HepG2 (cell line): ENCODE data around the gene OR6X1. TPM values are rescaled to one million over a fixed set of nuclear protein-coding genes. Genes with fewer than 3 reads are reported as not detected.

Source experiments
- DNMT1 ChIP-seq: sonication (generic); formaldehyde crosslinking; IDR thresholded peaks from 2 replicates; pipeline ENCODE4 v1.5.1; 2020; ENCODE audit warnings: mild to moderate bottlenecking, missing genetic modification reagents
- ESRRA ChIP-seq: sonication (generic); formaldehyde crosslinking; IDR thresholded peaks from 2 replicates; pipeline ENCODE4 v1.5.1; 2020; ENCODE audit warnings: mild to moderate bottlenecking, low read depth, missing genetic modification reagents
- GATA4 ChIP-seq: sonication (generic); IDR thresholded peaks from 2 replicates; pipeline ENCODE4 v1.6.1; 2016; ENCODE audit warnings: antibody characterized with exemption, low read depth, borderline replicate concordance
- GATAD1 ChIP-seq: IDR thresholded peaks from 2 replicates; pipeline ENCODE4 v1.6.1; 2016; ENCODE audit warnings: missing genetic modification reagents, missing compliant biosample characterization
- GMEB1 ChIP-seq: sonication (generic); formaldehyde crosslinking; IDR thresholded peaks from 2 replicates; pipeline ENCODE4 v1.5.1; 2020; ENCODE audit warnings: missing genetic modification reagents, mild to moderate bottlenecking, borderline replicate concordance
- HES4 ChIP-seq: sonication (generic); formaldehyde crosslinking; IDR thresholded peaks from 2 replicates; pipeline ENCODE4 v1.9.0; 2021; ENCODE audit warnings: mild to moderate bottlenecking, missing genetic modification reagents, borderline replicate concordance
- RAD21 ChIP-seq: fragments of 450-650 bp; formaldehyde crosslinking; IDR thresholded peaks from 2 replicates; pipeline ENCODE4 v1.5.0; 2020; ENCODE audit warnings: mild to moderate bottlenecking
- REST ChIP-seq, 2 experiments: IDR thresholded peaks; 2 replicates each; pipeline ENCODE4 v1.6.1; 2011 to 2012; ENCODE audit warnings: low read length in 2 of 2, borderline replicate concordance in 1 of 2, low read depth in 1 of 2, mild to moderate bottlenecking in 1 of 2, moderate library complexity in 1 of 2
- RFXAP ChIP-seq: sonication (generic); formaldehyde crosslinking; IDR thresholded peaks from 2 replicates; pipeline ENCODE4 v1.4.0; 2020; ENCODE audit warnings: missing genetic modification reagents, borderline replicate concordance
- ZBTB25 ChIP-seq: IDR thresholded peaks from 2 replicates; pipeline ENCODE4 v1.6.1; 2018; ENCODE audit warnings: missing genetic modification reagents
- ZFX ChIP-seq: sonication (generic); formaldehyde crosslinking; IDR thresholded peaks from 2 replicates; pipeline ENCODE4 v1.4.0; 2020; ENCODE audit warnings: mild to moderate bottlenecking, low read depth, missing genetic modification reagents, moderate library complexity
- ZNF12 ChIP-seq: sonication (generic); formaldehyde crosslinking; IDR thresholded peaks from 2 replicates; pipeline ENCODE4 v1.5.0; 2020; ENCODE audit warnings: missing genetic modification reagents
- ZSCAN30 ChIP-seq: sonication (generic); formaldehyde crosslinking; IDR thresholded peaks from 2 replicates; pipeline ENCODE4 v1.5.0; 2020; ENCODE audit warnings: mild to moderate bottlenecking, missing genetic modification reagents
- polyA plus RNA-seq, 8 experiments: library from polyadenylated mRNA; depleted of rRNA in 3 of 8; stranded (reverse) in 7 of 8; unstranded in 1 of 8; fragments of >200 nt; fragmentation: Illumina TruSeq in 4 of 8; extraction: Trizol in 4 of 8; gene quantifications; 2 replicates each; pipeline versions ENCODE4 v1.2.1 to v1.2.3, GENCODE V29; 2011 to 2016; ENCODE audit warnings: low read depth in 4 of 8, missing spikeins in 1 of 8, mixed read lengths in 1 of 8; ENCODE audit not compliant: insufficient read depth in 1 of 8
- total RNA-seq, 5 experiments: library from RNA; depleted of rRNA; stranded (reverse); fragments of >200 nt; fragmentation: Illumina TruSeq; extraction: Trizol; gene quantifications; 2 replicates each; pipeline ENCODE4 v1.2.3, GENCODE V29; 2016; ENCODE audit warnings: low read depth in 1 of 5
- TF ChIP-seq, protein P1 (sequence below): sonication (generic); formaldehyde crosslinking; IDR thresholded peaks from 2 replicates; pipeline ENCODE4 v1.4.0; 2020; ENCODE audit warnings: mild to moderate bottlenecking, missing genetic modification reagents, borderline replicate concordance

Gene OR6X1
- total and polyA plus RNA-seq, 2 of the 13 experiments (the other 11 are each of a cell fraction or from before 2014, with no cell fraction given) = not detected

DNA sequence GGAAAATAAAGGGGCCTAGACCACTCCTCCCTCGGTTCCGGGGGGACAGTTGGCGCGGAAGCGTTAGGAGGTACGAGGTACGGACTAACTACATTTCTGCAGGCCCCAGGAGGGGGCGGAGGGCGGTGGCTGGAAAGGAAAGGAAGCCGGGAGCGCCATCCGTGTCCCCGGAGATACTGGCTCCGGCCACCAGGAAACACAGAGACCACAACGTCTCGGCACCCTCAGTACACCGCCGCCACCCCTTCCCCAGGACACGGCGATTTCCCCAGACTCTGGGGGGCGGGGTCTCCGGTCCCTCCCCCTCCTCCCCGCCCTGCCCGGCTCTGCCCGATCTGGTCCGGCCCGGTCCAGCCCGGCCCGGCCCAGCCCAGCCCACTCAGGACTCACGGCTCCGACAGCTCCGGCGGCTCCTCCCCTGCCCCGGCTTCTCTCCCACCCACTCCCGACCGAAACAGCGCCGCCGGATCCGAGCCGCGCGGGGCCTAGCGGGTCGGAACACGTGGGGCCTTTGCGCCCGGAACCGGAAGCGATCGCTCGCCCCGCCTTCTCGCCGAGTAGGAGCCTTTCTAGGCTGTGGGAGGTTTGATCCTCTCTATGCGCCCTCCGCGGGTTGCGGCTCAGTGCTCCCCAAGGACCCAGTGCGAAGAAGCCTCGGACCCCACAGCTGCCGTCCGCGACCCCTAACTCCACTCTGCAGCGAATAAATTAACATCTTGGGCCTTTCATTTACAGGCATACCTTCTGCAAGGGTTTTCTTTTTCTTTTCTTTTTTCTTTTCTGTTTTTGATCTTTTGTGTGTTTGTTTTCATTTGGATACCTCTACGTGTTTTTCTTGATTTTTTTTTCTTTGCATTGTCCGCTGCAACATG is 12.9 kb downstream of the OR6X1 start, which contains the start of gene ZNF202 (continued):
- peak; percentile 41; the same call in 1 of the 2 replicates for TF ChIP-seq HES4
- peak; percentile 65; the same call in 1 of the 2 replicates for TF ChIP-seq ESRRA (CRISPR knock-in tag)
- TF ChIP-seq ZBTB25 = peak; percentile 65; the same call in 1 of the 2 replicates
- peak; percentile 27; the same call in 1 of the 2 replicates for TF ChIP-seq ZNF12 (CRISPR knock-in tag)
- TF ChIP-seq RAD21 (CRISPR knock-in tag) = no peak
- TF ChIP-seq, protein P1, sequence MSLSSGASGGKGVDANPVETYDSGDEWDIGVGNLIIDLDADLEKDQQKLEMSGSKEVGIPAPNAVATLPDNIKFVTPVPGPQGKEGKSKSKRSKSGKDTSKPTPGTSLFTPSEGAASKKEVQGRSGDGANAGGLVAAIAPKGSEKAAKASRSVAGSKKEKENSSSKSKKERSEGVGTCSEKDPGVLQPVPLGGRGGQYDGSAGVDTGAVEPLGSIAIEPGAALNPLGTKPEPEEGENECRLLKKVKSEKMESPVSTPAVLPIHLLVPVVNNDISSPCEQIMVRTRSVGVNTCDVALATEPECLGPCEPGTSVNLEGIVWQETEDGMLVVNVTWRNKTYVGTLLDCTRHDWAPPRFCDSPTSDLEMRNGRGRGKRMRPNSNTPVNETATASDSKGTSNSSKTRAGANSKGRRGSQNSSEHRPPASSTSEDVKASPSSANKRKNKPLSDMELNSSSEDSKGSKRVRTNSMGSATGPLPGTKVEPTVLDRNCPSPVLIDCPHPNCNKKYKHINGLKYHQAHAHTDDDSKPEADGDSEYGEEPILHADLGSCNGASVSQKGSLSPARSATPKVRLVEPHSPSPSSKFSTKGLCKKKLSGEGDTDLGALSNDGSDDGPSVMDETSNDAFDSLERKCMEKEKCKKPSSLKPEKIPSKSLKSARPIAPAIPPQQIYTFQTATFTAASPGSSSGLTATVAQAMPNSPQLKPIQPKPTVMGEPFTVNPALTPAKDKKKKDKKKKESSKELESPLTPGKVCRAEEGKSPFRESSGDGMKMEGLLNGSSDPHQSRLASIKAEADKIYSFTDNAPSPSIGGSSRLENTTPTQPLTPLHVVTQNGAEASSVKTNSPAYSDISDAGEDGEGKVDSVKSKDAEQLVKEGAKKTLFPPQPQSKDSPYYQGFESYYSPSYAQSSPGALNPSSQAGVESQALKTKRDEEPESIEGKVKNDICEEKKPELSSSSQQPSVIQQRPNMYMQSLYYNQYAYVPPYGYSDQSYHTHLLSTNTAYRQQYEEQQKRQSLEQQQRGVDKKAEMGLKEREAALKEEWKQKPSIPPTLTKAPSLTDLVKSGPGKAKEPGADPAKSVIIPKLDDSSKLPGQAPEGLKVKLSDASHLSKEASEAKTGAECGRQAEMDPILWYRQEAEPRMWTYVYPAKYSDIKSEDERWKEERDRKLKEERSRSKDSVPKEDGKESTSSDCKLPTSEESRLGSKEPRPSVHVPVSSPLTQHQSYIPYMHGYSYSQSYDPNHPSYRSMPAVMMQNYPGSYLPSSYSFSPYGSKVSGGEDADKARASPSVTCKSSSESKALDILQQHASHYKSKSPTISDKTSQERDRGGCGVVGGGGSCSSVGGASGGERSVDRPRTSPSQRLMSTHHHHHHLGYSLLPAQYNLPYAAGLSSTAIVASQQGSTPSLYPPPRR = 0 out of 2 replicates have a peak, but pooled peaks have one; percentile 19
- peak; percentile 65 for TF ChIP-seq GMEB1 (CRISPR knock-in tag)
- TF ChIP-seq GATAD1 = peak; percentile 90
- peak; percentile 92 for TF ChIP-seq ZFX (CRISPR knock-in tag)
- TF ChIP-seq ZSCAN30 (CRISPR knock-in tag) = no peak
- TF ChIP-seq GATA4 = 0 out of 2 replicates have a peak, but pooled peaks have one; percentile 22
- TF ChIP-seq REST (IDR thresholded peaks at IDR 0.05; ENCODE audit: borderline replicate concordance in 1 of 2, low read depth in 1 of 2, low read length in 2 of 2) = peak in 1 of 2 experiments; percentile 15; a peak in 1 of 4 replicates
- peak; percentile 51; the same call in 1 of the 2 replicates for TF ChIP-seq RFXAP (CRISPR knock-in tag)
- no peak for TF ChIP-seq DNMT1
